Fibroblast of skin of right quadriceps (primary cell): ENCODE data around the gene ACSL5.

ENCODE experiments used
- DNase-seq: peaks from one replicate; pipeline ENCODE4 v3.0.0-alpha.2; 2013

The ACSL5 gene

GRCh38 chr10:112373912-112374338 is at the start of gene ACSL5:
Gene ACSL5 (plus strand): TSS chr10:112374116. CDS start chr10:112394947, 20,831 bp downstream.
- DNase-seq: no peak

GRCh38 chr10:112327678-112328077 is 46.2 kb upstream of the ACSL5 start:
- DNase-seq: no peak

- DNase-seq: no peak
Measured at GRCh38 chr10:112330162-112330561, 43.8 kb upstream of the ACSL5 start.

GRCh38 chr10:112330607-112331160 is 43.2 kb upstream of the ACSL5 start:
- DNase-seq: no peak

GRCh38 chr10:112332022-112332421 is 41.9 kb upstream of the ACSL5 start:
- no peak for DNase-seq

- DNase-seq: no peak
Measured at GRCh38 chr10:112332509-112333228, 41.2 kb upstream of the ACSL5 start.

GRCh38 chr10:112333452-112333851 is 40.5 kb upstream of the ACSL5 start:
- no peak for DNase-seq

- peak; percentile 30 for DNase-seq
Measured at GRCh38 chr10:112335111-112335867, 38.6 kb upstream of the ACSL5 start.

- no peak for DNase-seq
Measured at GRCh38 chr10:112335868-112336265, 38.0 kb upstream of the ACSL5 start.

- no peak for DNase-seq
Measured at GRCh38 chr10:112336556-112337201, 37.2 kb upstream of the ACSL5 start.

- DNase-seq: no peak
Measured at GRCh38 chr10:112338957-112339356, 35.0 kb upstream of the ACSL5 start.

GRCh38 chr10:112340601-112341000 is 33.3 kb upstream of the ACSL5 start:
- no peak for DNase-seq

- DNase-seq: no peak
Measured at GRCh38 chr10:112343056-112343806, 30.7 kb upstream of the ACSL5 start.

- DNase-seq: no peak
Measured at GRCh38 chr10:112344261-112344660, 29.7 kb upstream of the ACSL5 start.

GRCh38 chr10:112345202-112345601 is 28.7 kb upstream of the ACSL5 start:
- no peak for DNase-seq

GRCh38 chr10:112345743-112346142 is 28.2 kb upstream of the ACSL5 start:
- DNase-seq: no peak

GRCh38 chr10:112346774-112347173 is 27.1 kb upstream of the ACSL5 start:
- no peak for DNase-seq

- DNase-seq: no peak
Measured at GRCh38 chr10:112347709-112348671, 25.9 kb upstream of the ACSL5 start.

- no peak for DNase-seq
Measured at GRCh38 chr10:112348759-112349158, 25.2 kb upstream of the ACSL5 start.

GRCh38 chr10:112349521-112350085 is 24.3 kb upstream of the ACSL5 start:
- DNase-seq: no peak

GRCh38 chr10:112351146-112351545 is 22.8 kb upstream of the ACSL5 start:
- DNase-seq: no peak
